Measurements from ENCODE around the gene DAGLA.
A peak's percentile ranks its signal among the peaks of the same experiment; 100 is the strongest.

Gene DAGLA

GRCh38 chr11:61768376-61769076, 88.3 kb downstream of the DAGLA start:
- H3K4me3 ChIP-seq (ENCODE audit: low read length): no peak overlapping the region
- DNase-seq (ENCODE audit: low read depth, low spot score): no peak

GRCh38 chr11:61769169-61769920, 89.2 kb downstream of the DAGLA start:
- no peak for DNase-seq (ENCODE audit: low read depth, low spot score)
- no peak overlapping the region for H3K4me3 ChIP-seq (ENCODE audit: low read length)

GRCh38 chr11:61769946-61770683, 89.9 kb downstream of the DAGLA start:
- no peak overlapping the region for H3K4me3 ChIP-seq (ENCODE audit: low read length)
- no peak for DNase-seq (ENCODE audit: low read depth, low spot score)

GRCh38 chr11:61771195-61771894, 91.2 kb downstream of the DAGLA start:
- H3K4me3 ChIP-seq (ENCODE audit: low read length): no peak overlapping the region
- no peak for DNase-seq (ENCODE audit: low read depth, low spot score)

GRCh38 chr11:61771985-61772455, 91.8 kb downstream of the DAGLA start:
- no peak for DNase-seq (ENCODE audit: low read depth, low spot score)

GRCh38 chr11:61773356-61773755, 93.2 kb downstream of the DAGLA start:
- H3K4me3 ChIP-seq (ENCODE audit: low read length): no peak overlapping the region

More at GRCh38 chr11:61771985-61772455, 91.8 kb downstream of the DAGLA start:
- no peak overlapping the region for H3K4me3 ChIP-seq (ENCODE audit: low read length)

GRCh38 chr11:61773809-61774208, 93.6 kb downstream of the DAGLA start:
- H3K4me3 ChIP-seq (ENCODE audit: low read length): no peak overlapping the region
- no peak for DNase-seq (ENCODE audit: low read depth, low spot score)

More at GRCh38 chr11:61773356-61773755, 93.2 kb downstream of the DAGLA start:
- DNase-seq (ENCODE audit: low read depth, low spot score): no peak

- no peak overlapping the region for H3K4me3 ChIP-seq (ENCODE audit: low read length)
- no peak for DNase-seq (ENCODE audit: low read depth, low spot score)
Observed at GRCh38 chr11:61774411-61774810, 94.2 kb downstream of the DAGLA start.

- no peak overlapping the region for H3K4me3 ChIP-seq (ENCODE audit: low read length)
- DNase-seq (ENCODE audit: low read depth, low spot score): no peak
Observed at GRCh38 chr11:61775106-61775505, 94.9 kb downstream of the DAGLA start.

GRCh38 chr11:61775606-61776554, 95.7 kb downstream of the DAGLA start:
- H3K4me3 ChIP-seq (ENCODE audit: low read length): no peak overlapping the region
- DNase-seq (ENCODE audit: low read depth, low spot score): no peak

GRCh38 chr11:61776561-61777075, 96.4 kb downstream of the DAGLA start:
- no peak overlapping the region for H3K4me3 ChIP-seq (ENCODE audit: low read length)
- DNase-seq (ENCODE audit: low read depth, low spot score): peak; percentile 37

- no peak for DNase-seq (ENCODE audit: low read depth, low spot score)
- no peak overlapping the region for H3K4me3 ChIP-seq (ENCODE audit: low read length)
Observed at GRCh38 chr11:61777234-61778090, 97.3 kb downstream of the DAGLA start.

GRCh38 chr11:61778357-61778886, 98.2 kb downstream of the DAGLA start:
- DNase-seq (ENCODE audit: low read depth, low spot score): no peak
- no peak overlapping the region for H3K4me3 ChIP-seq (ENCODE audit: low read length)

- H3K4me3 ChIP-seq (ENCODE audit: low read length): no peak overlapping the region
- no peak for DNase-seq (ENCODE audit: low read depth, low spot score)
Observed at GRCh38 chr11:61778920-61779650, 98.9 kb downstream of the DAGLA start.

- no peak for DNase-seq (ENCODE audit: low read depth, low spot score)
Observed at GRCh38 chr11:61779666-61780525, 99.7 kb downstream of the DAGLA start.

More at GRCh38 chr11:61779666-61780525, 99.7 kb downstream of the DAGLA start:
- no peak overlapping the region for H3K4me3 ChIP-seq (ENCODE audit: low read length)
